Muscle layer of duodenum (tissue), 2 donors: ENCODE results near the gene SLCO2A1.

Source experiments
- H3K27ac ChIP-seq: one replicate; pipeline ENCODE4 v1.7.0; 2013; ENCODE audit warnings: mild to moderate bottlenecking, low read length
- H3K27me3 ChIP-seq: one replicate; pipeline ENCODE4 v1.7.0; 2013; ENCODE audit warnings: low read depth, mild to moderate bottlenecking, control low read depth, low read length
- H3K36me3 ChIP-seq, 2 donors: one replicate each; pipeline ENCODE4 v1.7.0; 2013; ENCODE audit warnings: low read length in 2 of 2, control low read depth in 1 of 2, mild to moderate bottlenecking in 1 of 2; ENCODE audit not compliant: insufficient read depth in 2 of 2, control insufficient read depth in 1 of 2
- H3K4me1 ChIP-seq, 2 donors: one replicate each; pipeline ENCODE4 v1.7.0; 2013; ENCODE audit warnings: low read length in 2 of 2, mild to moderate bottlenecking in 2 of 2, control low read depth in 1 of 2, moderate library complexity in 1 of 2; ENCODE audit not compliant: insufficient read depth in 2 of 2, control insufficient read depth in 1 of 2
- H3K4me3 ChIP-seq, 2 donors: one replicate each; pipeline ENCODE4 v1.7.0; 2013; ENCODE audit warnings: low read length in 2 of 2, low read depth in 1 of 2, mild to moderate bottlenecking in 1 of 2
- H3K9me3 ChIP-seq, 2 donors: one replicate each; pipeline ENCODE4 v1.7.0; 2013; ENCODE audit warnings: low read length in 2 of 2, control low read depth in 1 of 2, mild to moderate bottlenecking in 1 of 2; ENCODE audit not compliant: control insufficient read depth in 1 of 2
- donor health status: healthy.

Gene SLCO2A1

GRCh38 chr3:133970339-133970738 is 59.4 kb downstream of the SLCO2A1 start:
- no peaks in the 10 kb centered on the region for H3K4me1 ChIP-seq
- H3K27me3 ChIP-seq: no peaks in the 10 kb centered on the region
- peaks cover 0 to 4% of the 10 kb centered on the region in 2 donors for H3K36me3 ChIP-seq
- peaks cover 0 to 3% of the 10 kb centered on the region in 2 donors for H3K9me3 ChIP-seq
- H3K4me3 ChIP-seq: no peak overlapping the region
- H3K27ac ChIP-seq: no peak overlapping the region

GRCh38 chr3:133967992-133968892 is 61.5 kb downstream of the SLCO2A1 start:
- Histone ChIP-seq H3K4me3 (no peak overlapping the region), H3K36me3 (peaks cover 0 to 4% of the 10 kb centered on the region in 2 donors), H3K4me1 (no peaks in the 10 kb centered on the region), H3K27me3 (no peaks in the 10 kb centered on the region), H3K27ac (no peak overlapping the region), H3K9me3 (peaks cover 0 to 3% of the 10 kb centered on the region in 2 donors)

- H3K4me3 ChIP-seq: no peak overlapping the region
- H3K27me3 ChIP-seq: no peaks in the 10 kb centered on the region
- no peaks in the 10 kb centered on the region for H3K9me3 ChIP-seq
- no peak overlapping the region for H3K27ac ChIP-seq
- H3K36me3 ChIP-seq: peaks cover 0 to 4% of the 10 kb centered on the region in 2 donors
- H3K4me1 ChIP-seq: no peaks in the 10 kb centered on the region
Observed at GRCh38 chr3:133966954-133967353, 62.8 kb downstream of the SLCO2A1 start.

- Histone ChIP-seq H3K4me3 (no peak overlapping the region), H3K27ac (no peak overlapping the region)
Observed at GRCh38 chr3:133965906-133966305, 63.8 kb downstream of the SLCO2A1 start.

GRCh38 chr3:133965013-133965570 is 64.6 kb downstream of the SLCO2A1 start:
- no peaks in the 10 kb centered on the region for H3K9me3 ChIP-seq
- peaks cover 0 to 4% of the 10 kb centered on the region in 2 donors for H3K36me3 ChIP-seq
- no peak overlapping the region for H3K4me3 ChIP-seq
- H3K27ac ChIP-seq: no peak overlapping the region
- H3K27me3 ChIP-seq: no peaks in the 10 kb centered on the region
- H3K4me1 ChIP-seq: no peaks in the 10 kb centered on the region

More at GRCh38 chr3:133965906-133966305, 63.8 kb downstream of the SLCO2A1 start:
- H3K9me3 ChIP-seq: no peaks in the 10 kb centered on the region
- no peaks in the 10 kb centered on the region for H3K4me1 ChIP-seq
- peaks cover 0 to 4% of the 10 kb centered on the region in 2 donors for H3K36me3 ChIP-seq
- H3K27me3 ChIP-seq: no peaks in the 10 kb centered on the region

- Histone ChIP-seq H3K27ac (no peak overlapping the region), H3K36me3 (peaks cover 0 to 4% of the 10 kb centered on the region in 2 donors), H3K27me3 (no peaks in the 10 kb centered on the region), H3K4me1 (no peaks in the 10 kb centered on the region), H3K9me3 (no peaks in the 10 kb centered on the region), H3K4me3 (no peak overlapping the region)
Observed at GRCh38 chr3:133964547-133964946, 65.2 kb downstream of the SLCO2A1 start.

- no peaks in the 10 kb centered on the region for H3K9me3 ChIP-seq
- no peak overlapping the region for H3K27ac ChIP-seq
- H3K27me3 ChIP-seq: no peaks in the 10 kb centered on the region
- H3K36me3 ChIP-seq: peaks cover 0 to 4% of the 10 kb centered on the region in 2 donors
- H3K4me1 ChIP-seq: no peaks in the 10 kb centered on the region
- H3K4me3 ChIP-seq: no peak overlapping the region
Observed at GRCh38 chr3:133963657-133964396, 65.9 kb downstream of the SLCO2A1 start.

- no peak overlapping the region for H3K4me3 ChIP-seq
- H3K36me3 ChIP-seq: peaks cover 0 to 4% of the 10 kb centered on the region in 2 donors
- H3K9me3 ChIP-seq: no peaks in the 10 kb centered on the region
- no peaks in the 10 kb centered on the region for H3K27me3 ChIP-seq
- H3K27ac ChIP-seq: no peak overlapping the region
- no peaks in the 10 kb centered on the region for H3K4me1 ChIP-seq
Observed at GRCh38 chr3:133962849-133963248, 66.9 kb downstream of the SLCO2A1 start.

- Histone ChIP-seq H3K27me3 (no peaks in the 10 kb centered on the region), H3K4me3 (no peak overlapping the region), H3K27ac (no peak overlapping the region), H3K9me3 (no peaks in the 10 kb centered on the region), H3K36me3 (no peaks in the 10 kb centered on the region), H3K4me1 (no peaks in the 10 kb centered on the region)
Observed at GRCh38 chr3:133958071-133958805, 71.5 kb downstream of the SLCO2A1 start.

- Histone ChIP-seq H3K27me3 (no peaks in the 10 kb centered on the region), H3K36me3 (no peaks in the 10 kb centered on the region), H3K4me3 (no peak overlapping the region), H3K4me1 (no peaks in the 10 kb centered on the region), H3K9me3 (no peaks in the 10 kb centered on the region), H3K27ac (no peak overlapping the region)
Observed at GRCh38 chr3:133956982-133957381, 72.7 kb downstream of the SLCO2A1 start.

GRCh38 chr3:133956353-133956752 is 73.4 kb downstream of the SLCO2A1 start:
- H3K27me3 ChIP-seq: no peaks in the 10 kb centered on the region
- H3K9me3 ChIP-seq: no peaks in the 10 kb centered on the region
- no peak overlapping the region for H3K27ac ChIP-seq
- H3K4me3 ChIP-seq: no peak overlapping the region
- H3K4me1 ChIP-seq: no peaks in the 10 kb centered on the region
- no peaks in the 10 kb centered on the region for H3K36me3 ChIP-seq
